NCI-H345 (cell line): ENCODE measurements around the gene GALNT10.

ENCODE experiments used
- DNase-seq: peaks from one replicate; lab custom pipeline; 2025; lab: John Stamatoyannopoulos, UW

Gene GALNT10

GRCh38 chr5:154178661-154179060 lies 11.9 kb upstream of the GALNT10 start:
- DNase-seq = no peak

- peak; percentile 64 for DNase-seq
Observed at GRCh38 chr5:154179846-154180710, 10.5 kb upstream of the GALNT10 start.

- DNase-seq = no peak
Observed at GRCh38 chr5:154181161-154181560, 9.4 kb upstream of the GALNT10 start.

GRCh38 chr5:154189256-154189818 lies 1.2 kb upstream of the GALNT10 start:
- DNase-seq = no peak

GRCh38 chr5:154189819-154190594 lies 526 bp upstream of the GALNT10 start:
- DNase-seq = peak; percentile 74

GRCh38 chr5:154191467-154192261 lies 1.1 kb downstream of the GALNT10 start:
- no peak for DNase-seq

GRCh38 chr5:154193283-154193682 lies 2.8 kb downstream of the GALNT10 start:
- DNase-seq = no peak

- DNase-seq = no peak
Observed at GRCh38 chr5:154193701-154194121, 3.2 kb downstream of the GALNT10 start.

GRCh38 chr5:154194345-154195329 lies 4.1 kb downstream of the GALNT10 start:
- DNase-seq = no peak

GRCh38 chr5:154196281-154196680 lies 5.7 kb downstream of the GALNT10 start:
- no peak for DNase-seq

- peak; percentile 67 for DNase-seq
Observed at GRCh38 chr5:154196955-154197652, 6.6 kb downstream of the GALNT10 start.

GRCh38 chr5:154197801-154198491 lies 7.4 kb downstream of the GALNT10 start:
- DNase-seq = peak; percentile 97

GRCh38 chr5:154198611-154199230 lies 8.2 kb downstream of the GALNT10 start:
- no peak for DNase-seq

GRCh38 chr5:154199263-154199662 lies 8.7 kb downstream of the GALNT10 start:
- DNase-seq = peak; percentile 73

GRCh38 chr5:154199671-154200220 lies 9.2 kb downstream of the GALNT10 start:
- DNase-seq = no peak

- DNase-seq = no peak
Observed at GRCh38 chr5:154200221-154200620, 9.7 kb downstream of the GALNT10 start.

- DNase-seq = no peak
Observed at GRCh38 chr5:154201108-154201769, 10.7 kb downstream of the GALNT10 start.
